Stimulated activated CD8-positive, alpha-beta memory T cell treated with anti-CD3 and anti-CD28 coated beads, Interleukin-12 subunit alpha, Interleukin-12 subunit beta, amount 100 ng/mL, for 1 hour (primary cell): ENCODE data around the gene LRRC4C.

Experiments
- DNase-seq: peaks from one replicate; pipeline ENCODE4 v3.0.0-alpha.2; 2020; ENCODE audit warnings: low read depth

Gene LRRC4C

GRCh38 chr11:40370821-40371616 lies 1088.4 kb downstream of the LRRC4C start:
- no peak for DNase-seq

DNA sequence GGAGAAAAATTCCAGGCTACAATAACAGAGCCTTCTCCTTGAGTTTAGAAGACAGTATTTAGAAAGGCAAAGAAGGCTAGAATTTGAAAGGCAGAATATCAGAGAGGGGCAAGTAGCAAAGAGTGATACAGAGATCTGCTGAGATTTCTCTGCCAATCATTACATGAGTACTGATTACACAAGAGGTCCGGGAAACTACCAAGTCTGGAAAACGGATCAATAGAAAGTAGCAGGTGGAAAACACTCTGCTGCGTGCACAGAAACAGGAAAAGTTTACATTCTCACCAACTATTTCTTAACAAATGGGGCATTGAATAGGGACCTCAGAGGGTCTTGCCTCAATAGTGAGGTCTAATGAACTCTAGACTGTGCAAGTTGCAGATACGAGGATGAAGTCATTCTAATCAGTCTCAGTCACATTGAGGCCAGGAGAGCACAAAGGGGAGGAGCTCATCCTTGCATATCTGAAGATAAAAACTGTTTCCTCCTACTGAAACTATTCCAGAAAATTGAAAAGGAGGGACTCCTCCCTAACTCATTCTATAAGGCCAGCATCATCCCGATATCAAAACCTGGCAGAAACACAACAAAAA lies 1099.2 kb downstream of the LRRC4C start:
- no peak for DNase-seq

- no peak for DNase-seq
Measured at GRCh38 chr11:40354121-40354520, 1105.3 kb downstream of the LRRC4C start.

DNA sequence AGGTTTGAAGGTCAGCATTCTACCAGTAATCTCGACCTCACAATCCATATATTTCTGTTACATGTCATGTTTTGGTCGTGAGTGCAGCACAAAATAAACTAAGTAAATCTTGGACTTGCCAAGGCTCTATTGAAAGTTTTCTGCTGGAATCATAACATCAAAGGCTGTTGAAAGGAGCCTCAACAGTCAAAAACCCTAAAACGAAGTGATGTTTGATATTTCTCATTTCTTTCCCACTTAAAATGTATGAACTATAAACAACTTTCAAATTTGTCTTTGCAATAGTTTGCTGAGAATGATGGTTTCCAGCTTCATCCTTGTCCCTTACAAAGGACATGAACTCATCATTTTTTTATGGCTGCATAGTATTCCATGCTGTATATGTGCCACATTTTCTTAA lies 1118.5 kb downstream of the LRRC4C start:
- no peak for DNase-seq

- no peak for DNase-seq
Measured at GRCh38 chr11:40338739-40339138, 1120.7 kb downstream of the LRRC4C start.

DNA sequence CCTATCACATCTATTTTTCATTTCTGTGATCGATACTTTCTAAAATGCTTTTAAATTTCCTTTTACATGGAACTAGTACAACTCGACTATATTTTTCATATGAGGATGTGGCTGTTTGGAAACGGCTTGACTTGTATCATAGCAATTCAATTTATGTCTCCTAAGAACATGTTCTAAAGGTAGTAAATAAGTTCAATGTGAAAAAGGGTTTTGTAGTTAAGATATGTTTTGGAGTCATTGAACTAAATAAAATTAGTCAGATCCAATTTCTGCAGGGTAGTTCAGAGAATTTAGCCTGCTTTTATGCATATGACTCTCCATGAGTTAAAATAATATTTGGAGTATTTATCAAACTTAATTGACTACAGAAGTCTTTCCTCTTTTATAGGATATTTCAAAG lies 1121.4 kb downstream of the LRRC4C start:
- no peak for DNase-seq

GRCh38 chr11:40337118-40337517 lies 1122.3 kb downstream of the LRRC4C start:
- DNase-seq = no peak

DNA sequence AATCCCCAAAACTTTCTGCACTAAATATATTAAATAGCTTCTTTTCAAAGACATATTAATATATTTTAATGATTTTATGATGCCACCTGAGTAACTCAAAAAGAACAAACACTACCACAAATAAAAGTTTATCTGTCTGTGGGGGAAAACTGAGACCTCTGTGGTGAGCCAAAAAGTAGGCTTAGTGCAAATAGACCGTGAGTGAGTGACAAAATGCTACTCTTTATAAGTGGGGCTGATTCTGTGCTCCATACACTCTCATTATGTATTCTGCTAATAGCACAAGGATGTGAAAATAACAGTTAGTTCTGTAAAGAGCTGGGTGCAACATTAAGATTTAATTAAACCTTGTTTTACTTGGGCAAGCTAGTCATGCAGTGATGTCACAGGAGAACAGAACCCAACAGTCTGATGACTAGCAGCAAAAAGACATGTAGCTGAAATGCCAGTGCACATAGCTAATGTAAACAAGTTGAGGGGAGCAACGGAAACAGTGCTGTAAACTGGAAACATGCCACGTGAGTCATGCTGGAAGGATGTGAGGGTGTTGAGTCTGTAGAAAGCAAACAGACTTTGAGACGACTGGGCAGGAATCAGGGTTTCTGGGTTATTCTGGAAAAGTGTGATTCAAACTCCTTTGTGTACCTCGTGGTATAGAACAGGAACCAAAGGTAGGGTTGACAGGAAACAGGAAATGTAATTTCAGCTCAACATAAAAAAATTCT lies 1130.4 kb downstream of the LRRC4C start:
- DNase-seq = no peak

DNA sequence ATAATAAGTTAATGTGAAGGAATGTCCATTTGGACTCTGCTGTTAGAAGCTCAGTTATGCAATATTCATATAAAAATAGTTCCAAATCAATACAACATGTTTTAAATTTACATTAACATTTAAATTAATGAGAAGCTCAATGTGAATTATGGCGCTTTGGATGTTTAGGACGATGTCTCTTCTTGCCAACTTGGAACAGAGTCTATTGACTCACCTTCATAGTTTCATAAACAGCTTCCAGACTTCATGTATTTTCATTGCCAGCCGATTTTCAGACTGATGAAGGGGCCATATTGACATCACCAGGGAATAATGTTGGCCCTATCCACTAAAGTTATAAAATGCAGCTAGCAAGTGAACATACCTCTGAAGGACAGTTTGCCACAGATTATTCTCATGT lies 1136.2 kb downstream of the LRRC4C start:
- DNase-seq = no peak

- DNase-seq = no peak
Measured at GRCh38 chr11:40321537-40321936, 1137.9 kb downstream of the LRRC4C start.

DNA sequence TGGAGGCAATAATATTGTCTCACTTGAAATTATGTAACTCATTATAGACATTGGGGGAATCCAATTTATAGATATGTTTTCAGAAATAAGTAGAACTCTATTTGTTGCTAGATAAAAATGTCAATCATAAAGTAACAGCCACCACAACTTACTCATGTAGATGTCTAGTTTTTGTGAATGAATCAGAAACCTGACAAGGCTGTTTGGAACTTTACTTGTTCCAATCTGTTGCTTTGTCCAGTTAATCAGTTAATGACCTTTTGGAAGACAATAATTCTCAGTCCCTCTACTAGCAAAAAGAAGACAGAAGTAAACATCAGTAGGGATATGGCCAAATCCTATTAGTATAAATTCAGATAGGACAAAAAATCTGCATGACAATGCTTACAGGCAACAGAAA lies 1143.3 kb downstream of the LRRC4C start:
- no peak for DNase-seq

- DNase-seq = no peak
Measured at GRCh38 chr11:40315122-40315521, 1144.3 kb downstream of the LRRC4C start.

DNA sequence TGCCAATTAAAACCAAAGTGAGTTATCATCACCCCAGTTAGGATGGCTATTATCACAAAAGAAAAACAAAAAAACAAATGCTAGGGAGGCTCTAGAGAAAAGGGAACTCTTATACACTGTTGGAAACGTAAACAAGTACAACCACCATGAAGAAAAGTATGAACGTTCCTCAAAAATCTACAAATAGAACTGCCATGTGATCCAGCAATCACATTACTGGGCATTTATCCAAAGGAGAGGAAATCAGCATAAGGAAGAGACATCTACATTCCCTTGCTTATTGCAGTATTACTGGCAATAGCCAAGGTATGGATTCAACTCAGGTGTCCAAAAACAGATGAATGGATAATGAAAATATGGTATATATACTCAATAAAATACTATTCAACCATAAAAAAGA lies 1145.1 kb downstream of the LRRC4C start:
- DNase-seq = no peak

- no peak for DNase-seq
Measured at GRCh38 chr11:40306938-40307548, 1152.4 kb downstream of the LRRC4C start.

DNA sequence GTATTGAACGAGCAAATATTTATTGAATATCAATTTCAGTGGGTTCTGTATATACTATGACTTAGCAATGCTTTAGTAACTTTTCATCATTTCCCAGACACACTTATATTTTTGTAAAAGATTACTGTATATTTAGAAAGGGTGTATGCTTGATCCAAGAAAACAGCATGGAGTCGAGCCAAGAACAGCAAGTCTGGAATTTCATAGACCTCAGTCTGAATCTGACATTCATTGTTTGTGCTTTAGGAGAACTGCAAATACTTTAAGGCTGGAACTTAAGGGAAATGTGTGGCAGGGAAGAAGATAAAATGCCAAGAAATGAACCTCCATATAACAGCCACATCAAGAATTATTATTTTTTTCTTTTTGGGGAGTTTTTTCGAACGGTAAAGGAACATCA lies 1156.8 kb downstream of the LRRC4C start:
- no peak for DNase-seq

DNA sequence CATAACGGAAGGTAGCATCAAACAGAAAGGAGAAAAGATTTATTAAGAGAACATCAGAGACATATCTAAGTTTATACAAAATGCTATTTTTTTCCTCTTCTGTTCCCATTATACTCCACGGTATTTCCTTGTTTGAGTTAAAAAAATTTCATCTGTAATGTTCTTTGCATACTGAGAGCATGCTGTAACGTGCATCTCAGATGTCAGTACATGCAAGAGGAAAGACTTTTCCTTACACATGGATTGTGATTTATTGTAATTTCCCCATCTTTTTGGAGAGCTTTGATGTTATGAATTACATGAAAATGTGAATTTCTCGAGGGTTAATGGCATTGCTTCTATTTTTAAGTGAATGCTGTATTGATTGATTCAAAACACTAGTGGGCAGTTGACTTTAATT lies 1164.0 kb downstream of the LRRC4C start:
- DNase-seq = no peak

DNA sequence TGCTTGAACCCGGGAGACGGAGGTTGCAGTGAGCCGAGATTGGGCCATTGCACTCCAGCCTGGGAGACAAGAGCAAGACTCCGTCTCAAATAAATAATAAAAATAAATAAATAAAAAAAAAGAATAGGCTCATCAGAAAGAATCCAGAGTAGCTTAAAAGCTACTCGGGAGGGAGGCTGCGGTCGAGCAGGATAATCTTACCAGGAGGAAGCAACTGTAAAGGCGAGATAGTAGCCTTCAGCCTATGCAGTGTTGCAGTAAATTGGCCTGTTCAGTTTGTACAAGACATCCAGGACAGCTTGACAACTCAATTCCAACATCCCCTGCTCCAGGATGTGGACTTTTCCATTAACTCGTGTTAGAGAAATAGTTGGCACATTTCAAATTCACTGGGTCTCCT lies 1164.7 kb downstream of the LRRC4C start:
- no peak for DNase-seq

DNA sequence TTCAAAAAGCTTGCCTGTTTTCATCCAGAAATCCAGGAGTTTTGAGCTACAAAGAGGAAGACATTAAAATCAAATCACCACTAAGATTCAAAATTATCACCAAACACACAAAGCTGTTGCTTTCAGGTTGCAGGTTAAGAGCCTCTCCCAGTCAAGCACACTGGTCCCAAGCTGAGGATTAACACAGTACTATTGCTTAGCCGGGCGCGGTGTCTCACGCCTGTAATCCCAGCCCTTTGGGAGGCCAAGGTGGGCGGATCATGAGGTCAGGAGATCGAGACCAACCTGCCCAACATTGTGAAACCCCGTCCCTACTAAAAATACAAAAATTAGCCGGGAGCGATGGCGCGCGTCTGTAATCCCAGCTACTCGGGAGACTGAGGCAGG lies 1165.1 kb downstream of the LRRC4C start:
- no peak for DNase-seq

GRCh38 chr11:40293655-40294348 lies 1165.7 kb downstream of the LRRC4C start:
- no peak for DNase-seq

GRCh38 chr11:40292721-40293508 lies 1166.5 kb downstream of the LRRC4C start:
- DNase-seq = no peak

DNA sequence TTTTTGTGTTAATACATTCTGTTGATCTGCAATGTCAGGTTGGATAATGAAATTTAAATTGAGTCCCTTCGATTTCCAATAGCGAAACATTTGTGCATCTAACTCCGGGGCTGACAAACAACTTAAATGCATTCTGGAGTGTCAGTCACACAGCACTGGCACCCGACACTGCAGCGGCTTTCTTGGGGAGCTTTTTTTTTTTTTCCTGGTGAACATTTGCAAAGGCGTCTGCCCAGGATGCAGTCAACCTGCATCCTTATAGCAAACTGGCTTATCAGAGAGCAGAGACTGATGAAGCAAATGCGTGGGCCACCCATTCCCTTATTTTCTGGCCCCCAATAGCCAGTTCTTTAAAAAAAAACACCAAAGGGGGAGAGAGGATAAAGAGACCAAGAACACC lies 1167.7 kb downstream of the LRRC4C start:
- DNase-seq = no peak
